HG03575 (cell line): Measurements from ENCODE around the gene CC2D1A.
"Not testable (repeated sequence)": the region's sequence is repeated elsewhere in the genome, so short reads cannot be mapped to it uniquely, and the experiment has no call there.

Experiments used
- ATAC-seq: cut with Tn5 transposase; IDR thresholded peaks from one replicate; pipeline ENCODE4 v1.9.1; 2021; ENCODE audit not compliant: unreplicated experiment, insufficient number of reproducible peaks, low FRiP score; ENCODE audit errors: extremely low read depth

The CC2D1A gene

GRCh38 chr19:13899393-13899792, 6.6 kb upstream of the CC2D1A start:
- ATAC-seq: no peak

- no peak for ATAC-seq
These were observed 6.0 kb upstream of the CC2D1A start for GRCh38 chr19:13899912-13900584.

- no peak for ATAC-seq
These were observed 2.9 kb upstream of the CC2D1A start for GRCh38 chr19:13902993-13903555.

- ATAC-seq: no peak
These were observed 512 bp downstream of the CC2D1A start for GRCh38 chr19:13906521-13906904.

- ATAC-seq: no peak
These were observed 909 bp downstream of the CC2D1A start for GRCh38 chr19:13906910-13907309.

- ATAC-seq: no peak
These were observed 2.7 kb downstream of the CC2D1A start for GRCh38 chr19:13908674-13909073.

GRCh38 chr19:13909430-13909829, 3.4 kb downstream of the CC2D1A start:
- ATAC-seq: no peak

- ATAC-seq: no peak
These were observed 7.4 kb downstream of the CC2D1A start for GRCh38 chr19:13913352-13913751.

- no peak for ATAC-seq
These were observed 8.8 kb downstream of the CC2D1A start for GRCh38 chr19:13914777-13915176.

- no peak for ATAC-seq
These were observed 11.9 kb downstream of the CC2D1A start for GRCh38 chr19:13917888-13918406.

GRCh38 chr19:13918726-13919411, 12.9 kb downstream of the CC2D1A start:
- no peak for ATAC-seq

- ATAC-seq: no peak
These were observed 14.5 kb downstream of the CC2D1A start for GRCh38 chr19:13920524-13920923.

- ATAC-seq: no peak
These were observed 15.1 kb downstream of the CC2D1A start for GRCh38 chr19:13920940-13921747.

GRCh38 chr19:13922118-13922517, 16.1 kb downstream of the CC2D1A start:
- ATAC-seq: not testable (repeated sequence)

- no peak for ATAC-seq
These were observed 17.4 kb downstream of the CC2D1A start for GRCh38 chr19:13923194-13923987.

GRCh38 chr19:13926010-13926409, 20.0 kb downstream of the CC2D1A start:
- ATAC-seq: no peak

GRCh38 chr19:13926715-13927114, 20.7 kb downstream of the CC2D1A start:
- ATAC-seq: no peak

- no peak for ATAC-seq
These were observed 23.3 kb downstream of the CC2D1A start for GRCh38 chr19:13929340-13929739.

- ATAC-seq: no peak
These were observed 24.0 kb downstream of the CC2D1A start for GRCh38 chr19:13929956-13930355.
